Neural progenitor cell (in vitro differentiated cells): ENCODE results near the gene NELFA. TPM values are rescaled to one million over a fixed set of nuclear protein-coding genes. Genes with fewer than 3 reads are reported as not detected.

Experiments
- DNase-seq: peaks from one replicate; pipeline ENCODE4 v3.0.0-alpha.2; 2016; ENCODE audit warnings: low spot score
- H2AFZ ChIP-seq: fragments of 200-600 bp; sonication (generic); replicated peaks from 2 replicates; pipeline ENCODE4 v1.6.1; 2016; ENCODE audit warnings: antibody characterized with exemption
- H3F3A ChIP-seq: fragments of 200-600 bp; sonication (generic); 2 replicates; pipeline ENCODE4 v1.6.1; 2016; ENCODE audit warnings: antibody characterized with exemption, low read depth
- H3K27ac ChIP-seq: fragments of 200-600 bp; sonication (generic); 2 replicates; pipeline ENCODE4 v1.5.1; 2016; ENCODE audit warnings: mild to moderate bottlenecking
- H3K27me3 ChIP-seq: fragments of 200-600 bp; sonication (generic); 2 replicates; pipeline ENCODE4 v1.6.1; 2016; ENCODE audit warnings: mild to moderate bottlenecking, moderate library complexity
- H3K36me3 ChIP-seq: fragments of 200-600 bp; sonication (generic); 2 replicates; pipeline ENCODE4 v1.5.1; 2016
- H3K4me1 ChIP-seq: fragments of 200-600 bp; sonication (generic); 2 replicates; pipeline ENCODE4 v1.6.1; 2016; ENCODE audit warnings: mixed run types
- H3K4me2 ChIP-seq: fragments of 200-600 bp; sonication (generic); 2 replicates; pipeline ENCODE4 v1.6.1; 2016
- H3K4me3 ChIP-seq: fragments of 200-600 bp; sonication (generic); 2 replicates; pipeline ENCODE4 v1.5.1; 2016
- H3K79me2 ChIP-seq: fragments of 200-600 bp; sonication (generic); 2 replicates; pipeline ENCODE4 v1.6.1; 2016; ENCODE audit warnings: low read depth
- H3K9ac ChIP-seq: fragments of 200-600 bp; sonication (generic); 2 replicates; pipeline ENCODE4 v1.6.1; 2016
- H3K9me3 ChIP-seq: fragments of 200-600 bp; sonication (generic); 2 replicates; pipeline ENCODE4 v1.5.1; 2016; ENCODE audit warnings: low read depth
- H4K20me1 ChIP-seq: fragments of 200-600 bp; sonication (generic); 2 replicates; pipeline ENCODE4 v1.6.1; 2016; ENCODE audit warnings: low read depth
- H3K27ac Mint-ChIP-seq: 3 replicates; pipeline ENCODE4 v1.8.0; 2021; ENCODE audit warnings: mixed read lengths
- H3K27me3 Mint-ChIP-seq: 2 replicates; pipeline ENCODE4 v1.8.0; 2022; ENCODE audit warnings: low read depth, mild to moderate bottlenecking, inconsistent platforms, moderate library complexity, mixed read lengths; ENCODE audit not compliant: insufficient read depth
- H3K36me3 Mint-ChIP-seq: 3 replicates; pipeline ENCODE4 v1.8.0; 2021; ENCODE audit warnings: mixed read lengths
- H3K4me1 Mint-ChIP-seq: 3 replicates; pipeline ENCODE4 v1.8.0; 2021; ENCODE audit warnings: mixed read lengths
- H3K4me3 Mint-ChIP-seq: 3 replicates; pipeline ENCODE4 v1.8.0; 2021; ENCODE audit warnings: mild to moderate bottlenecking, moderate library complexity, mixed read lengths
- H3K9me3 Mint-ChIP-seq: 3 replicates; pipeline ENCODE4 v1.8.0; 2020; ENCODE audit warnings: mixed read lengths
- EZH2 ChIP-seq: fragments of 200-600 bp; sonication (generic); IDR thresholded peaks from 2 replicates; pipeline ENCODE4 v1.6.1; 2017; ENCODE audit warnings: antibody characterized with exemption, mild to moderate bottlenecking, moderate library complexity
- EZH2phosphoT487 ChIP-seq: fragments of 200-600 bp; sonication (generic); IDR thresholded peaks from 2 replicates; pipeline ENCODE4 v1.6.1; 2017; ENCODE audit warnings: antibody characterized with exemption
- total RNA-seq: library from RNA; depleted of rRNA; stranded (reverse); fragments of >200 nt; gene quantifications from 2 replicates; pipeline ENCODE4 v1.2.3, GENCODE V29; 2015; ENCODE audit warnings: low replicate concordance
- TF ChIP-seq, protein P1 (sequence below): fragments of 200-600 bp; sonication (generic); IDR thresholded peaks from 2 replicates; pipeline ENCODE4 v1.5.1; 2017; ENCODE audit warnings: antibody characterized with exemption, mild to moderate bottlenecking

The NELFA gene
- total RNA-seq, 1 donor from 2014 or later = 18.0 TPM

DNA sequence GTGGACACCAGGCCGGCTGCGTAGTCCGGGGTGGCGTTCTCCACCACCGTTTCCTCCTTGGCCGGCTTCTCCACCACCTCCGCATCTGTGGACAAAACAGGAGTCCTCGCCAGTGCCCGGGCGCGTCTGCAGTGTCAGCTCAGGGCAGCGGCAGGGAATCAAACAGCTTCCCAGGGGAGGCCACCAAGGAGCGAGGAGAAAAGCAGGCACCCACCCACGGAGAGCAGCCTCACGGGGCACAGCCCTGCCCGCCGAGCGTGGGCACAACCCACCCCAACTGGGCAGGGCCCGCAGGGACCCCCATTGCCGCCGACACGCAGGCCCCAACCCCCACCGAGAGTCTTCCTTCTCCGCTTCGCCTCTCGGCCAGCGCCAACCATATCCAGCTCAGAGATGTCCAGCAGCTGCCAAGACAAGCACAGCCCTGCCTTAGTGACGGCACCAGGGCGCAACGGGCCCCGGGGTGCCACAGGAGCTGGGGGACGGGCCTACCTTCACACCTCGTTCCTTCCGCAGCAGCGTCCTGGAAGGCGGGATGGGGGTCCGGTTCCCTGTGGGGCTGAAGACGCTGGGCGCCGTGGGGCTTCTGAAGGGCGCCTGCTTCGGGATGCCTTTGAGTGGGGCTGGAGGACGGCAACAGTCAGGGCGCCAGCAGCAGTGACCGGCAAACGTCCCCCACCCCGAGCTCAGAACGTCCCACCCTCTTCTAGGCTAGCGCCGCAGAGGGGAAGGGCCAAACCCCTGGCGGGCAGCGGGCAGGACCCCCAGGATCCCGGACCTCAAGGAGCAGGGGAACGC, 22.8 kb downstream of the NELFA start:
- peaks cover 22% of the 10 kb centered on the region for H3K36me3 Mint-ChIP-seq
- peaks cover 18% of the 10 kb centered on the region for H3F3A ChIP-seq
- H2AFZ ChIP-seq = no peak overlapping the region
- no peak overlapping the region for H3K4me3 ChIP-seq
- peaks cover 3% of the 10 kb centered on the region for H3K36me3 ChIP-seq
- no peaks in the 10 kb centered on the region for H3K4me1 ChIP-seq
- H3K9me3 Mint-ChIP-seq = no peaks in the 10 kb centered on the region
- no peak overlapping the region for H3K4me2 ChIP-seq
- H3K27ac Mint-ChIP-seq = no peak overlapping the region
- H3K9me3 ChIP-seq = no peaks in the 10 kb centered on the region
- TF ChIP-seq EZH2 (no peak), EZH2phosphoT487 (no peak)
- TF ChIP-seq, protein P1, sequence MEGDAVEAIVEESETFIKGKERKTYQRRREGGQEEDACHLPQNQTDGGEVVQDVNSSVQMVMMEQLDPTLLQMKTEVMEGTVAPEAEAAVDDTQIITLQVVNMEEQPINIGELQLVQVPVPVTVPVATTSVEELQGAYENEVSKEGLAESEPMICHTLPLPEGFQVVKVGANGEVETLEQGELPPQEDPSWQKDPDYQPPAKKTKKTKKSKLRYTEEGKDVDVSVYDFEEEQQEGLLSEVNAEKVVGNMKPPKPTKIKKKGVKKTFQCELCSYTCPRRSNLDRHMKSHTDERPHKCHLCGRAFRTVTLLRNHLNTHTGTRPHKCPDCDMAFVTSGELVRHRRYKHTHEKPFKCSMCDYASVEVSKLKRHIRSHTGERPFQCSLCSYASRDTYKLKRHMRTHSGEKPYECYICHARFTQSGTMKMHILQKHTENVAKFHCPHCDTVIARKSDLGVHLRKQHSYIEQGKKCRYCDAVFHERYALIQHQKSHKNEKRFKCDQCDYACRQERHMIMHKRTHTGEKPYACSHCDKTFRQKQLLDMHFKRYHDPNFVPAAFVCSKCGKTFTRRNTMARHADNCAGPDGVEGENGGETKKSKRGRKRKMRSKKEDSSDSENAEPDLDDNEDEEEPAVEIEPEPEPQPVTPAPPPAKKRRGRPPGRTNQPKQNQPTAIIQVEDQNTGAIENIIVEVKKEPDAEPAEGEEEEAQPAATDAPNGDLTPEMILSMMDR = no peak
- H3K27me3 ChIP-seq = no peaks in the 10 kb centered on the region
- no peak overlapping the region for H3K27ac ChIP-seq
- peaks cover 11% of the 10 kb centered on the region for H3K27me3 Mint-ChIP-seq
- H3K4me3 Mint-ChIP-seq = no peak overlapping the region
- H3K9ac ChIP-seq = no peak overlapping the region
- no peaks in the 10 kb centered on the region for H3K4me1 Mint-ChIP-seq
- no peak for DNase-seq
- H3K79me2 ChIP-seq = peaks cover 7% of the 10 kb centered on the region
- peaks cover 36% of the 10 kb centered on the region for H4K20me1 ChIP-seq

DNA sequence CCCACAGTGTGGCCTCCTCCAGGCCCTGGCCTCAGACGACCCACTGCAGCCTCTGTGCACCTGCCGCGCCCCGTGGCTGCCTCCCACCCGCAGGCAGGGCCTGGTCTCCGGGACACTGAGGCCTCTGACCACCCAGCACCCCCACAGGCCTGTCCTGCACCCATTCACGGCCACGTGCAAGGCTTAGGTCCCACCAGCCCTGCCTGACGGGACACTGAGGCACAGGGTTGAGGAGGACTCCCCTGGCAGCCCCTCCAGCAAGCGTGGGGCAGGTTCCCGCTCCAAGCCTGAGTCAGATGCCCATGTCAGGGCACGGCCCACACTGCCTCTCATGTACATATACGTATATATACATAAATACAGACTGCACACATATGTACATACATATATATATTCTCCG, 23.5 kb downstream of the NELFA start:
- TF ChIP-seq EZH2 (no peak), EZH2phosphoT487 (no peak)
- TF ChIP-seq, protein P1 = no peak
- Histone ChIP-seq H3K9me3 (no peaks in the 10 kb centered on the region), H2AFZ (no peak overlapping the region), H3K4me3 (no peak overlapping the region), H3F3A (peaks cover 23% of the 10 kb centered on the region), H3K79me2 (peaks cover under 1% of the 10 kb centered on the region), H3K27me3 (no peaks in the 10 kb centered on the region), H4K20me1 (peaks cover 40% of the 10 kb centered on the region), H3K9ac (no peak overlapping the region), H3K4me2 (no peak overlapping the region), H3K4me1 (no peaks in the 10 kb centered on the region), H3K27ac (no peak overlapping the region), H3K36me3 (peaks cover 3% of the 10 kb centered on the region)
- DNase-seq = no peak
- Mint-ChIP-seq H3K27ac (no peak overlapping the region), H3K9me3 (no peaks in the 10 kb centered on the region), H3K36me3 (peaks cover 17% of the 10 kb centered on the region), H3K27me3 (peaks cover 11% of the 10 kb centered on the region), H3K4me3 (no peak overlapping the region), H3K4me1 (no peaks in the 10 kb centered on the region)

DNA sequence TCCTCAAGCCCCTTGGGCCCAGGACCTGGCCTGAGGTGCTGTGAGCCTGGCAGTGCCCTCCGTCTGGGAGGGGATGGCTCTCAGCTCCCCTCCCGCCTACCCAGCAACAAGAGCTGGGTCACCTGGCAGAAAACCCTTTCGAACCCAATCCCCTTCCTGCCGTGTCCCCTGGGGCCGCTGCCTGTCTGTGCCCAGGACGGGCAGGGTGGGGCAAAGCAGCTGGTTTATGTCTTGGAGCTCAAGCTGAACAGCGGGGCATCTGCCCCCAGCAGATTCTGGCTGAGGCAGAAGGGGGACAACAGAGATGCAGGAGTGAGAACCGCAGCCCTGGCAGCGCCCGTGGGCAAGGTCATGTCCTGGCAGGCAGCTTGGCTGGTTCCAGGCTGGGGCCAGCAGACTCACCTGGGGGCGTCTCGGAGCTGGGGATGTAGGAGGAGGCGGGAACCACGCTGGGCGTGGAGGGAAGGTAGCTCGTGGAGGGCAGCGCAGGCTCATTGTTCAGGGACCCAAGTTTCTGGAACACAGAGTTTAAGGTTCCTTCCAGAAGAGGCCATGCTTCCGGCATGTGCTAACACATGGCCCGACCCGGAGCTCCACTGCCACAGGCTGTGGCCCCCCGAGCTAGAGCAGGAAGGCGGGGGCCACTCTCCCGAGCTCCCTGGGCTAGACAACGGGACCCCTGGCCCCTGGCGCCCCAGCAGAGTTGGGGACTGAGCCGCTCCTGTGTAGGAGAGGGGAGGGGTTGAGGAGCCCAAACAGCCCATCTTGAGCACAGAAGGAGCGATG, 24.2 kb downstream of the NELFA start:
- Mint-ChIP-seq H3K27ac (no peak overlapping the region), H3K9me3 (no peaks in the 10 kb centered on the region), H3K4me1 (no peaks in the 10 kb centered on the region), H3K36me3 (peaks cover 18% of the 10 kb centered on the region), H3K27me3 (peaks cover 9% of the 10 kb centered on the region), H3K4me3 (no peak overlapping the region)
- Histone ChIP-seq H4K20me1 (peaks cover 43% of the 10 kb centered on the region), H3F3A (peaks cover 30% of the 10 kb centered on the region), H3K36me3 (peaks cover 3% of the 10 kb centered on the region), H3K4me2 (no peak overlapping the region), H2AFZ (no peak overlapping the region), H3K4me1 (no peaks in the 10 kb centered on the region), H3K4me3 (no peak overlapping the region), H3K27ac (no peak overlapping the region), H3K9ac (no peak overlapping the region), H3K79me2 (no peaks in the 10 kb centered on the region), H3K27me3 (no peaks in the 10 kb centered on the region), H3K9me3 (no peaks in the 10 kb centered on the region)
- TF ChIP-seq, protein P1 = no peak
- TF ChIP-seq EZH2phosphoT487 (no peak), EZH2 (no peak)
- no peak for DNase-seq
